WI38 (cell line): ENCODE data around the gene TBX18.
A peak's percentile ranks its signal among the peaks of the same experiment; 100 is the strongest.

Source experiments
- H3K4me3 ChIP-seq: 2 replicates; pipeline ENCODE4 v1.5.1; 2011; ENCODE audit warnings: low read depth, mild to moderate bottlenecking, control low read depth, low read length
- CTCF ChIP-seq: IDR thresholded peaks from 2 replicates; pipeline ENCODE4 v1.5.1; 2012; ENCODE audit warnings: low read depth, mild to moderate bottlenecking, control low read depth, low read length

The TBX18 gene

GRCh38 chr6:84768442-84769174 lies 4.2 kb upstream of the TBX18 start:
- TF ChIP-seq CTCF, result no peak
- no peak overlapping the region for H3K4me3 ChIP-seq

GRCh38 chr6:84767526-84768201 lies 3.3 kb upstream of the TBX18 start:
- H3K4me3 ChIP-seq, result no peak overlapping the region
- TF ChIP-seq CTCF, result no peak

DNA sequence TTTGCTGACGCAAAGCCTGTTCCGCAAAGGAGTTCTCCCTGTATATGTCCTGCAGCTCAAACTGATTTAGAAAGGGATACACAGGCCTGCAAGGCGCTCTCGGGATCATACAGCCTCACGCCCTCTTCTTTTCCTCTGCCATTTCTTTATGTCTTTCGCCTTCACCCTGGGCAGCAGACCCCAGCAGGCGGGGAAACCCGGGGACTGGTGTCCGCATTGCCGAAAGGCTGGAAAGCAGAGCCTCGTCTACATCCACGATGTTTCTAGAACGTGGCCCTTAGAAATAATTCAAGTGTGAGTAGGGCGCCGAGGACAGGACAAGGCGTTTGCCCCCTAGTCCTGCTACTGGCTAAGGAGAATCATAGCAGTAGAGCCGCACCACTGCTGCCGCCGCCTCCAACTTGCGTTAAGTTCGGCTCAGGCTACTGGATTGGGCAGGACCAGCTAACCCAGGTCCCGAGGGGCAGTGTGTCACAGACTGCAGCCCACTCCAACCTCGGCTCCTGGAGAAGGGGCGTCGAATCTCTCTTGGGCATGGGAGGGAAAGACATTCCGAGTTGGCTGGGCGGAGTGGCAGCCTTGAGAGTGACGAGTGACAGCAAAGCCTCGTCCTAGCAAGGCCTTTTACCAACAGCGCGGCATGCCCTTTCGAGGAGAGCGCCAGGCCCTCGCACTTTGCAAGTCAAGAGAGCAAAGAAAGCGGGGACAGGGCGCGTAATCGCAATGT lies 2.6 kb upstream of the TBX18 start:
- no peak for TF ChIP-seq CTCF
- no peak overlapping the region for H3K4me3 ChIP-seq

GRCh38 chr6:84766118-84766798 lies 1.9 kb upstream of the TBX18 start:
- H3K4me3 ChIP-seq, result no peak overlapping the region
- TF ChIP-seq CTCF, result no peak

DNA sequence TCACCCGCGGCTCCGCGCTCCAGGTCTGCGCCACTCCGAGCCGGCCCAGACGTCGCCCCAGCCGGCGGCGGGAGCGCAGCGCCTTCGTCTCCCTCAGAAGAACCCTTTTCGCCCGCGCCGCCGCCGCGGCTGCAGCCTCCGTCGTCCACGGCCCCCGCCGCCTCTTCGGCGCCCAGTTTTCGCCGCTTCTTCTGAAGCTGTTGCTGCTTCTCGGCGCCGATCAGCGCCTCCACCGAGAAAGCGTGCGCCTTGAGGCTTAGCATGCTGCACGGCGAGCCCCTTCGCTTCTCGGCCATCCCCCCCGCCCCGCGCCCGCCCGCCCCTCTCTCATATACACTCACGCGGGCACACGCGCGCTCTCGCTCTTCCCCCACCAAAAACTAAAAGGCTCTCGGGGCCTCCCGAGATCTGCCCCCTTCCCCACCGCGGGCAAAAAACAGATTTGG lies 489 bp downstream of the TBX18 start:
- TF ChIP-seq CTCF, result no peak
- H3K4me3 ChIP-seq, result peak overlapping the region; percentile 44

- peak overlapping the region; percentile 44; the same call in 1 of the 2 replicates for H3K4me3 ChIP-seq
Measured at GRCh38 chr6:84763003-84763885, 1.2 kb downstream of the TBX18 start.

More at GRCh38 chr6:84763003-84763885, 1.2 kb downstream of the TBX18 start:
- no peak for TF ChIP-seq CTCF
